Osteoblast (primary cell): ENCODE data around the gene LOXL1. TPM values are rescaled to one million over a fixed set of nuclear protein-coding genes. Genes with fewer than 3 reads are reported as not detected.
"Not testable (repeated sequence)": the region's sequence is repeated elsewhere in the genome, so short reads cannot be mapped to it uniquely, and the experiment has no call there.

Source experiments
- DNase-seq: peaks from one replicate; pipeline ENCODE4 v3.0.0; 2011; ENCODE audit warnings: low spot score, mixed read lengths; ENCODE audit not compliant: insufficient read length; ENCODE audit errors: missing footprints
- H2AFZ ChIP-seq: 2 replicates; pipeline ENCODE4 v1.6.0; 2011; ENCODE audit warnings: mild to moderate bottlenecking, low read length
- H3K27ac ChIP-seq: 2 replicates; pipeline ENCODE4 v1.5.1; 2011; ENCODE audit warnings: mild to moderate bottlenecking, low read depth, low read length, moderate library complexity
- H3K27me3 ChIP-seq: 2 replicates; pipeline ENCODE4 v1.6.0; 2012; ENCODE audit warnings: mild to moderate bottlenecking, control low read depth, inconsistent platforms, low read length, moderate library complexity; ENCODE audit not compliant: insufficient read depth
- H3K36me3 ChIP-seq: 2 replicates; pipeline ENCODE4 v1.5.1; 2011; ENCODE audit warnings: mild to moderate bottlenecking, low read length, control low read depth, moderate library complexity; ENCODE audit not compliant: insufficient read depth
- H3K4me1 ChIP-seq: 2 replicates; pipeline ENCODE4 v1.5.1; 2011; ENCODE audit warnings: mild to moderate bottlenecking, low read length, control low read depth, moderate library complexity; ENCODE audit not compliant: insufficient read depth
- H3K4me2 ChIP-seq: 2 replicates; pipeline ENCODE4 v1.6.0; 2011; ENCODE audit warnings: mild to moderate bottlenecking, low read length; ENCODE audit not compliant: insufficient read depth
- H3K4me3 ChIP-seq: fragments of 200-600 bp; sonication (generic); 3 replicates; pipeline ENCODE4 v1.5.1; 2012; ENCODE audit warnings: mild to moderate bottlenecking, low read length, inconsistent platforms; ENCODE audit not compliant: insufficient read depth
- H3K79me2 ChIP-seq: 2 replicates; pipeline ENCODE4 v1.6.0; 2012; ENCODE audit warnings: mild to moderate bottlenecking, low read length, control low read depth, inconsistent platforms; ENCODE audit not compliant: insufficient read depth
- H3K9me3 ChIP-seq: 2 replicates; pipeline ENCODE4 v1.5.1; 2011; ENCODE audit warnings: low read depth, low read length, control low read depth
- H4K20me1 ChIP-seq: 2 replicates; pipeline ENCODE4 v1.6.0; 2012; ENCODE audit warnings: mild to moderate bottlenecking, low read length, control low read depth; ENCODE audit not compliant: insufficient read depth
- total RNA-seq: library from RNA; depleted of rRNA; stranded (reverse); fragments of >200 nt; gene quantifications from 2 replicates; pipeline ENCODE4 v1.2.3, GENCODE V29; 2012
- TF ChIP-seq, protein P1 (sequence below): IDR thresholded peaks from 2 replicates; pipeline ENCODE4 v1.5.1; 2011; ENCODE audit warnings: mild to moderate bottlenecking, low read depth, low read length, moderate library complexity; ENCODE audit errors: extremely low read depth

LOXL1 gene
- total RNA-seq, 1 donor: 246 TPM

DNA sequence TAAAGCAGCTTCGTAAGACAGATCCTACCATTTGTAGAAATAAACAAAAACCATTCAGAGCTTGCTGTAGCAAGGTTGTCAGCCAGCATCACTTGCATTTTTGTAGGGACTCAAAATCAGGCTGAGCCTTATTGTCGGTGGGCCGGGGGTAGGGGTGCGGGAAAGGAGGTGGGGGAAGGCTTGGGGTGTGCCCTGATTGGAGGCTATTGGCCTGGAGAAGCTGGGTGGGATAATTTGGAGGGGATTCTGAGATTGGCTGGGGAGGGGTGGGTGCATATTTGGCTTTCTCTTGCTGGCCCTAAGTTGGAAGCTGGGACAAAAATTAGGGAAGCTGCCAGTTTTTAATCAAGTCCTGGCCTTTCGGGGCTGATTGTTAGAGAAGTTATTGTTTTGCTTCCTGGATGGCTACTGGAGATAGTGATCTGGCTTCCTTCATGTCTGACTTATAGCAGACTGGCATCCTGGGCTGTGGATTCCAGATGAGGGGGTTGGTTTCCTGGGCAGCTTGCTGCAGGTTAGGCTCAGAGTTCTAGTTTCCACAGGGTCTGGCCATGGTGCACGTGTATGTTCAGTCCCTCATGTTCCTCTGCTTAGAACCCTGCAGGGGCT, 43.0 kb downstream of the LOXL1 start:
- TF ChIP-seq, protein P1, sequence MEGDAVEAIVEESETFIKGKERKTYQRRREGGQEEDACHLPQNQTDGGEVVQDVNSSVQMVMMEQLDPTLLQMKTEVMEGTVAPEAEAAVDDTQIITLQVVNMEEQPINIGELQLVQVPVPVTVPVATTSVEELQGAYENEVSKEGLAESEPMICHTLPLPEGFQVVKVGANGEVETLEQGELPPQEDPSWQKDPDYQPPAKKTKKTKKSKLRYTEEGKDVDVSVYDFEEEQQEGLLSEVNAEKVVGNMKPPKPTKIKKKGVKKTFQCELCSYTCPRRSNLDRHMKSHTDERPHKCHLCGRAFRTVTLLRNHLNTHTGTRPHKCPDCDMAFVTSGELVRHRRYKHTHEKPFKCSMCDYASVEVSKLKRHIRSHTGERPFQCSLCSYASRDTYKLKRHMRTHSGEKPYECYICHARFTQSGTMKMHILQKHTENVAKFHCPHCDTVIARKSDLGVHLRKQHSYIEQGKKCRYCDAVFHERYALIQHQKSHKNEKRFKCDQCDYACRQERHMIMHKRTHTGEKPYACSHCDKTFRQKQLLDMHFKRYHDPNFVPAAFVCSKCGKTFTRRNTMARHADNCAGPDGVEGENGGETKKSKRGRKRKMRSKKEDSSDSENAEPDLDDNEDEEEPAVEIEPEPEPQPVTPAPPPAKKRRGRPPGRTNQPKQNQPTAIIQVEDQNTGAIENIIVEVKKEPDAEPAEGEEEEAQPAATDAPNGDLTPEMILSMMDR: no peak
- no peaks in the 10 kb centered on the region for H4K20me1 ChIP-seq
- no peaks in the 10 kb centered on the region for H3K79me2 ChIP-seq
- H3K9me3 ChIP-seq: no peaks in the 10 kb centered on the region
- H3K4me2 ChIP-seq: no peak overlapping the region
- no peak for DNase-seq
- H3K36me3 ChIP-seq: no peaks in the 10 kb centered on the region
- no peaks in the 10 kb centered on the region for H3K27me3 ChIP-seq
- peaks cover 32% of the 10 kb centered on the region for H3K4me1 ChIP-seq
- H3K27ac ChIP-seq: no peak overlapping the region
- H3K4me3 ChIP-seq: no peak overlapping the region
- peak overlapping the region; percentile 34 for H2AFZ ChIP-seq

DNA sequence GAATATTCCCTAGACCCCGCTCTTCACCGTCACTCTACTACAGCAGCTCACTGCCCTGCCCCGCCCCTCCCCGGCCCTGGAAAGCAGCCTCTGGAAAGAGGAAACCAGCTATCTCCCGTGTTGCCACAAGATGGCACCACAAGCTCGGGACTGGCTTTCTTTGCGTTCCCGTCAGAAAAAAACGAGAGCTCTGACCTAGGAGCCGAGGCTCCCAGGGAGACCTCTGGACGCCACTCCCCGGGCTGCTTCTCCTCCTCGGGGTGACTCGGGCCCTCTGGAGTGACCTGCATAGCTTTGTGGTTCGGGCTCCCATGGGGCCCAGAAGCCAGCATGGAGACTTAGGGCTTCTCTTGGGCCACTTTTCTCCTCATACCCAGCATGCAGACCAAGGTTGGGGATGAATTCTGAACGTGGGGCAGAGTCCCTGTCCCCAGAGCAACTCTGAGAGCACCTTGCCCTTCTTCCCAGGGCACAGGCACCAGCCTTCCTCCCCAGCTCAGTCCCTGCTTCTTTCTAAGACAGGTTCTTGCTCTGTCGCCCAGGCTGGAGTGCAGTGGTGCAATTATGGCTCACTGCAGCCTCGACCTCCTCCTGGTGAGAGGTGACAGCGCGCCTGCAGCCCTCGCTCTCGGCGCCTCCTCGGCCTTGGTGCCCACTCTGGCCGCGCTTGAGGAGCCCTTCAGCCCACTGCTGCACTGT, 46.9 kb downstream of the LOXL1 start:
- Histone ChIP-seq H3K27ac (no peak overlapping the region), H4K20me1 (no peaks in the 10 kb centered on the region), H3K27me3 (no peaks in the 10 kb centered on the region), H3K36me3 (no peaks in the 10 kb centered on the region), H3K4me2 (peak overlapping the region; percentile 84), H3K4me1 (peaks cover 10% of the 10 kb centered on the region), H3K79me2 (no peaks in the 10 kb centered on the region), H3K9me3 (no peaks in the 10 kb centered on the region), H2AFZ (peak overlapping the region; percentile 94), H3K4me3 (peak overlapping the region; percentile 59)
- peak; percentile 97 for DNase-seq
- TF ChIP-seq, protein P1: peak; percentile 93

DNA sequence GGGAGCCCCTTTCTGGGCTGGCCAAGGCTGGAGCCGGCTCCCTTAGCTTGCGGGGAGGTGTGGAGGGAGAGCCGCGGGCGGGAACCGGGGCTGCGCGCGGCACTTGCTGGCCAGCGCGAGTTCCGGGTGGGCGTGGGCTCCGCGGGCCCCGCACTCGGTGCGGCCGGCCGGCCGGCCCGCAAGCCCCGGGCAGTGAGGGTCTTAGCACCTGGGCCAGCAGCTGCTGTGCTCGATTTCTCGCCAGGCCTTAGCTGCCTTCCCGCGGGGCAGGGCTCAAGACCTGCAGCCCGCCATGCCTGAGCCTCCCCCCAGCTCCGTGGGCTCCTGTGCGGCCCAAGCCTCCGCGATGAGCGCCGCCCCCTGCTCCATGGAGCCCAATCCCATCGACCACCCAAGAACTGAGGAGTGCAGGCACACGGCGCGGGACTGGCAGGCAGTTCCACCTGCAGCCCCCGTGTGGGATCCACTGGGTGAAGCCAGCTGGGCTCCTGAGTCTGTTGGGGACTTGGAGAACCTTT, 47.5 kb downstream of the LOXL1 start:
- H3K27ac ChIP-seq, H3K4me3 ChIP-seq, H3K9me3 ChIP-seq, H4K20me1 ChIP-seq, H2AFZ ChIP-seq, H3K27me3 ChIP-seq, H3K4me2 ChIP-seq, H3K79me2 ChIP-seq, H3K36me3 ChIP-seq, DNase-seq: not testable (repeated sequence)
- H3K4me1 ChIP-seq: peaks cover 10% of the 10 kb centered on the region

- not testable (repeated sequence) for H3K36me3 ChIP-seq, DNase-seq, H3K4me2 ChIP-seq, H2AFZ ChIP-seq, H3K27me3 ChIP-seq, H3K27ac ChIP-seq, H3K9me3 ChIP-seq, H4K20me1 ChIP-seq, H3K4me3 ChIP-seq, H3K79me2 ChIP-seq
- H3K4me1 ChIP-seq: peaks cover 10% of the 10 kb centered on the region
These were observed 49.3 kb downstream of the LOXL1 start for GRCh38 chr15:73975440-73976125.
